NCI-H345 treated with DMSO at 0.1 percent for 48 hours (cell line): ENCODE measurements around the gene CYP26B1.

Experiments used
- DNase-seq: peaks from one replicate; lab custom pipeline; 2025; ENCODE audit not compliant: unreplicated experiment; lab: John Stamatoyannopoulos, UW

The CYP26B1 gene

GRCh38 chr2:72113847-72114692, 33.6 kb downstream of the CYP26B1 start:
- no peak for DNase-seq

- no peak for DNase-seq
These were observed 34.4 kb downstream of the CYP26B1 start for GRCh38 chr2:72112981-72113846.

- no peak for DNase-seq
These were observed 35.3 kb downstream of the CYP26B1 start for GRCh38 chr2:72112401-72112800.

- no peak for DNase-seq
These were observed 36.6 kb downstream of the CYP26B1 start for GRCh38 chr2:72111061-72111460.

- DNase-seq = no peak
These were observed 37.8 kb downstream of the CYP26B1 start for GRCh38 chr2:72109904-72110303.

GRCh38 chr2:72109291-72109690, 38.4 kb downstream of the CYP26B1 start:
- DNase-seq = no peak

- no peak for DNase-seq
These were observed 39.5 kb downstream of the CYP26B1 start for GRCh38 chr2:72108121-72108520.

GRCh38 chr2:72106978-72107377, 40.7 kb downstream of the CYP26B1 start:
- DNase-seq = no peak

- no peak for DNase-seq
These were observed 42.7 kb downstream of the CYP26B1 start for GRCh38 chr2:72104821-72105588.

- DNase-seq = no peak
These were observed 44.0 kb downstream of the CYP26B1 start for GRCh38 chr2:72103690-72104089.

GRCh38 chr2:72103161-72103560, 44.5 kb downstream of the CYP26B1 start:
- no peak for DNase-seq

GRCh38 chr2:72098935-72099334, 48.7 kb downstream of the CYP26B1 start:
- no peak for DNase-seq

GRCh38 chr2:72097276-72097675, 50.4 kb downstream of the CYP26B1 start:
- DNase-seq = no peak

GRCh38 chr2:72096181-72096580, 51.5 kb downstream of the CYP26B1 start:
- no peak for DNase-seq

GRCh38 chr2:72095364-72095763, 52.3 kb downstream of the CYP26B1 start:
- no peak for DNase-seq

GRCh38 chr2:72094701-72095100, 53.0 kb downstream of the CYP26B1 start:
- DNase-seq = no peak

GRCh38 chr2:72092111-72092510, 55.6 kb downstream of the CYP26B1 start:
- DNase-seq = no peak

GRCh38 chr2:72090781-72091482, 56.7 kb downstream of the CYP26B1 start:
- no peak for DNase-seq

GRCh38 chr2:72090271-72090720, 57.4 kb downstream of the CYP26B1 start:
- DNase-seq = no peak

- no peak for DNase-seq
These were observed 58.1 kb downstream of the CYP26B1 start for GRCh38 chr2:72089537-72089936.

- DNase-seq = no peak
These were observed 58.6 kb downstream of the CYP26B1 start for GRCh38 chr2:72089028-72089427.
